ENCODE measurements around the gene NCF2.

The NCF2 gene

DNA sequence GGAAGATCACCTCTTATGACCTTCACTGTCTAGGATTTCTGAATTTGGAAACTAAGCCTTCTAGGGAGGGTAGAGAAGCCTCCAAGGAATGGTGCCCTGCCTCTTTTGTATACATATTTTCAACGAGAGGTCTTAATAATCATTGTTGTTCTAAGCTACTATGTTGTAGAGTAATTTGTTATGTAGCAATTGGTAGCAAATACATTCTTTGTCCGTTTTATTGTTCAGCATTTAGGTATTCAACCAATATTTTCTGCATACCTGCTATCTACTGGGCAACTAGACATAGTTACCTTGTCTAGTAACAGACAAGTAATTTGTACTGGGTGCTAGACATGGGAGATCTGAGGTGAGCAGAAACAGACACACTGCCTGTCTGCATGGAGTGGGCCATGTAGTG, 20.8 kb upstream of the NCF2 start:
- DNase-seq = no peak

DNA sequence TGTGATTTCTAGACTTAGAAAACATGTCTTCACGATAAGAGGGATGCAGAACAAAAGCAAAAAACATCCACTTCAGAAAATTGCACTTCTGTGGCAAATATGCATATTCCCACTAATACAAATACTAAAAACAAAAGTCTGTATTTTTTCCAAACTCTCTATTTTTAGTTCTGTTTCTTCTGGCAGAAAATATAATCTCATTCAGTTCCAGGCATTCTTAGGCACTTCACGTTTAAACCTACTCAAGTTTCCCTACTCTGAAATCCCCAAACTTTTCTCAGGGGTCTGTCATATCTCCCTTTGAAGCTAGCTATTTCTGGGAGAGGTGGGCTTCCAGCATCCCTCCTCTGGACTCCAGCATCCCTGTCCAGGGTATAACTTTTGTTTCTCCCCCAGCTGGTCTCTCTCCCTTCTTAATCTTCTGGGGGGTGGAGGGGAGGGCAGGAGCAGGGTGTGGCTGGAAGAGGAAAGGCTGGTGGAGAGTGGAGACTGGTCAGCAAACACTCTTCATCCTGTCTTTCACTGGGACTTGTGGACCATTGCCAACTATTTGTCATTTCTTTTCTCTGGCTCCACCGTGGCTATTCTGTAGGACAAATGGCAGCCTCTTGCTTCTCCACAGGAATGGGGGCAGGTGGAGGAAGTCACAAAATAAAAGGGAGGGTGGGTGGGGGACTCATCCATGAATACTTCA, 19.6 kb upstream of the NCF2 start:
- no peak for DNase-seq

DNA sequence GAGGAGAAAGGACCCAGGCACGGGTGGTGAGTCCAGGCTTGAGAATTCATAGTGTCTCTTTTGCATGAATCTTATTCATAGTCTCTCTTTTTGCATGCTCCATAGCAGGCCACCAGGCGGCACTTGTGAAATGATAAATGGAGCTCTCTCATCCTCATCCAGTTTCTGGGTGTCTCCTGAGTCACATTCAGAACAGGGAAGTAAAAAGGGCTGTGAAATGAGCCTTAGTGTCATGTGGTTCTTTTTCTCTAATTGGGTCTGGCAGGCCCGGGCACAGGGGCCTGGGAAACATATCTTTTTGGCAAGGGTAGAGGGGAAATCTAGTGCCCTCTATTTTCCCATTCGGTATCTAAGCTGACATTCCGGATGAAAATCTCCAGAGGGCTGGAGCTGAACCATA, 19.1 kb upstream of the NCF2 start:
- DNase-seq = no peak

DNA sequence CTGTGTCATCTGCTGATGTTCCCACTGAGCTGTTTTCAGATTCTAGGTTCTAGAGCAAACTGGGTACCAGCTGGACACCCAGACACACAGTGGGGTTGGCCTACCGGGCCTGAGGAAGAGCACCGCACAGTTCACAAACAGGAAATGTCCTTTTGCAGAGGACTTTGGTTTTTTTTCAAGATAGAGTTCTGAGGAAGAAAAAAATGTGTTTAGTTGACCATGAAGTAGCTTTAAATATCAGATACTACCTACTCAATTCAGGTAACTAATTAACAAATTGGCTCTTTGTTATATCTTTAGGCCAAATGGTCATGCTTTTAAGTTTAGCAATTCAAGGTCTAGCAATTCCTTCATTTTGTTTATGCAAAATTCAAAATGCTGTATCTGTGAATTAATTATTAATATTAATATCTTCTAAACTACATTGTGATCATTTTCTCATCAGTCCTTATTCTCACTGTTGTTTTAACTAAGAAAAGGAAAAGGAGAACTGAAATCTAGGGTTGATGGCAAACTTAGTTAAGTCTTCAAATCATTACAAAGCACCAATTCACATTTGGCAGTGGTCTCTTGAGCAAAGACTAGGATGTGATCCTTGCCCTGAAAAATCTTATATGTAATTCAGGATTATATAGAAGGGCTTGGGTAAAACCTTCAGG, 17.2 kb upstream of the NCF2 start:
- no peak for DNase-seq

DNA sequence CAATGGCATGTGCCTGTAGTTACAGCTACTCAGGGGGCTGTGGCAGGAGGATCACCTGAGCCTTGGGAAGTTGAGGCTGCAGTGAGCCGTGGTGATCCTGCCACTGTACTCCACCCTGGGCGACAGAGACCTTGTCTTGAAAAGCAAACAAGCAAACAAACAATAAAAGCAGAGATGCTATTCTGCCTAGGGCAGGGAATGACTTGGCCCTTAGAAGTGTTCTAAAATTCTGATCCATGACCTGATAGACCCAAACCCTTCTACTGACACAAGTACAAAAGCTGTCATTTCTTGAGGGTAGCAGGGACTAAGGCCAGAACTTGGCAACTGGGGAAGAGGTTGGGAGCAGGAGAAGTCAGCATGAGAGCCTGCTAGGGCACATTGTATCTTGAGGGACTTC, 15.6 kb upstream of the NCF2 start:
- no peak for DNase-seq

DNA sequence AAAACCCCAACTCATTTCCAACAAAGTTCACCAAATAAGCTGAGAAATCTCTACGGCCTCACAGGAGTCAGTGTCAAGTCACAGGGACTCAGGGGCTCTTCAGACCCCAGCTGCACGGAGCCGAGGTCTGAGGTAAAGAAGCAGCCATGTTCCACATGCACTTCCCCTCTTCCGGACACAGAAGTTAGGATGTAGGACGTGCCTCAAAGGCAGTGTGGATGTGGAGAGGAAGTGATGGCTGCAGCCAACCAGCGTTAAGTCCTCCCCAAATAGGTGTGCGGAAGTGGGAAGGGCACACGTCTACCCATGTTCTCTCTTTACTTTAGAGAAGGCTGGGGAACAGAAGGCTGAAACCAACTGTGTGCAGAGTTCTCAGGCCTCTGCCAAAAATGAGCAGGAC, 14.6 kb upstream of the NCF2 start:
- DNase-seq = no peak

DNA sequence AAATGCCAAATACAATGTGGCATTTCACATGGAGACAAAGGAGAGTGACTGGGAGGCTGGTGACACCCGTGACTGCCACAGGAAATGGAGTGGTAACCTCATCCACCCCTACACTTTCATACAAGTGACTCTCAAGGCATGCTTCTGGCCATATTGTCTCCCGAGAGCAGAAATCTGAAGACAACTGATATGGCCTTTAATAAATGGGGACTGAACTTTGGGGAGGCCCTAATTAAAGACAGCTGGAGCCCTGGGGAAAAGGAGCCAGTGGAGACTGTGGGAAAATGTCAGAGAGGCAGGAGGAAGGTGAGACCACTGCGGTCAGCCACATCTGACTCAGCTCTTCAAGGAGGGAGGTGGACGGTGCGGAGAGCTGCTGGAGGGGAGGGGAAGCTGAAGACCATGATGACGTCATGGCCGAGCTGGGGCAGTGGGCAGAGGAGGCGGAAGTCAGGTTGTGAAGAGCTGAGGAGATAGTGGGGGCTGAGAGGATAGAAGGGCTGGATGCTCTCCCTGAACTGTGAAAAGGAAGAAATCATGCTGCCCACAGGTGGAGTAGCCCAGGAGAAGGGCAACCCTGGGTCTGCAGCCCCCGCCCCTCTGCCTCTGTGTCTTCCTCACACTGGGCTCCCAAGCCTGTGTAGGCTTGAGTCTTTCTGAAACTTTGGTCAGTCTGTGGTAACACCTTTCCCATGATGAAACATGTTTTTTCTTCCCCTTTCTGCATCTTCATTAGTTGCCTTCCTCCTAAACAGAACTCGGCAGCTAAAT, 14.0 kb upstream of the NCF2 start:
- DNase-seq = no peak

DNA sequence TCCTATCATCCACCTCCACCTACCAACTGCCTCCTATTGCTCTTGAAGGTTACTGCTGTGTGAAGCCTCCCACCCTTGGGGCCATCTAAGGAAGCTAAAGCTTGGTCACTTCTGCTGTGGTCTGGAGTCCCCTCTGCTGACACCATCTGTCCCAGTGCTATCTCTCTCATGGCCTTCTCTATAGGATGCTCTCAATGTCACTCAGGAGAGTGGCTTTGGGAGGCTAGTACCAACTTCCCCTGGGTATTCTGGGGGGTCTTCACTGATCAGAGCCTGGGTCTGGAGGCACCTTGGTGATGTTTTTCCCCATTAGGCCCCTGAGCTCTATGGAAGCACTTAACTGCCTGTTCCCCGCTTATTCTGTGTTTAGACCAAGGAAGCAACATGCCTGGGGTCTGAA, 12.3 kb upstream of the NCF2 start:
- no peak for DNase-seq

DNA sequence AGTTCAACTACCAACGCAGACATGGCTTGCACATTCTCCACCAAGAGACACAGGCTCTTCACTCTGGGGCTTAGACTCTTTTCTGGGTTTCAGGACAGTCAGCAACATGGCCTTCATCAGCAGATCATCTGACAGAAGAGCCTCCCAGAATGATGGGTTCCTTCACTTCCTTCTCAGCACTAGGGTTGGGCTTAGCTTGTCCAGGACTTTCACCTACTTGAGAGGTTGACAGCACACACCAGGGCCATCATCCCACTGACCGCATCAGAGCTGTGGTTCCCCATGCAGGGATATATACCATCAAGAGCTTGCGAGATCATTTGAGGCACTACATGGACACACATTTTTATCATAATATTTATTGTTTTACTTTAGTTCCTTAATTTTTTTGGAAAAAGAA, 10.4 kb upstream of the NCF2 start:
- DNase-seq = no peak

DNA sequence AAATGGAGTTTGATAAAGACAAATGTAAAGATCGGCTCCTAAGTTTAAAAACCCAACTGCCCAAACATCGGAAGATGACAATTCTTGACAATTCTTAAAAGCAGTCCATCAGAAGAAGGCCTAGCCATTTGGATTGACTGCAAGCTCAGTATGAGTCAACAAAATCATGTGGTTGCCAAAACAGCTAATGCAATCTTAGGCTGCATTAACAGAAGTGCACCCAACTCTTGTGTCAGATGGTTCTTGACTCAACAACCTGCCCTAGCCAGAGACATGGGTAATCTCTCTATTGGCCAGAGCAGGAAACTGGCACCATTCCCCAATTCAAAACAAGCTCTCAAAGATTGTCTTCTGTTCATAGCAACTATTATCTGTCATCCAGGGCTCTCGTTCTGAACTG, 9.9 kb upstream of the NCF2 start:
- DNase-seq = no peak

DNA sequence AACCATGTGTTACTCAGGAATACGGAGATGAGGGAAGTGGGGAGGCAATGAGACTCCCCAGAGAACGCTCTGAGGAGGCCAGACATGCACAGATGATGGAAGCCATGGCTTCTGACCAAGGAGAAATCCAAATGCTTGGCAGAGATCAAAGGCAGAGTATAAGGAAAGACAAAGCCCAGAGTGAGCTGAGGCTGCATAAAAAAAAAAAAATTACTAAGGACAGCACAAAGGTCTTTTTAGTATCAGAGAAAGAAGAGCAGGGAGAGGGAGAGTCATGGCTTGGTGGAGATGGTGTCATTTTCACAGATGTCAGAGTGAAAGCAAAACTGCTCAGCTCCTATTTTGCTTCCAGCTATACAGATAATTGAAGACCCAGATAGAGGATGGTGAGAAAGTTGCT, 8.1 kb upstream of the NCF2 start:
- DNase-seq = no peak

DNA sequence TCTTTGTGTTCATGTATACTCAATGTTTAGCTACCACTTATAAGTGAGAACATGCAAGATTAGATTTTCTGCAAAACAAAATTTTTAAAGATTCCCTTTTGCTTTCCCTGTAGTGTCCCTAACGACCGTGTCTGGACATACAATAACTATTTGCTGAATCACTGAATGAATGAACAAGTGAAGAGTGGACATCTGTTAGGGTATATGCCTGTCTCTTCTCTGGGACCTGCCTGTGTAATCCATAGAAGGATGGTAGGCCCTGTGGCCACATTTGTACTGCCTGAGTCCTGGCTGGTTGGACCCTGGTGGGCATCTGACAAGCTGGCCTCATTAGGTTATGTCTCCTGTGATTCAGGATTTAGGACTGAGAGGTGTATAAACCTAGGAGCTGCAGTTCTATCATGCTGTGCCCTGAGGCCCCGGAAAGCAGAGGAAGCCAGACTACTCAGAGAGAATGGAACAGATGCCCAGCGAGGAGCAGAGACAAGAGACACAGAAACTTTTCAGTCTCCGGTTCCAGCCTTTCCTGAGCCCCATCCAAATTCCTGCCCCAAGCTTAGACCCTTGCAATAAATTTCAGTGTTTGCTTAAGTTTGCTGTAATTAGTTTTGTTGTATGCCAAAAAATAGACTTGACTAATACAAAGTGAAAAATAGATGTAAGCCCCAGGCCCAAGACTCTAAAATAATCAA, 7.5 kb upstream of the NCF2 start:
- DNase-seq = no peak

DNA sequence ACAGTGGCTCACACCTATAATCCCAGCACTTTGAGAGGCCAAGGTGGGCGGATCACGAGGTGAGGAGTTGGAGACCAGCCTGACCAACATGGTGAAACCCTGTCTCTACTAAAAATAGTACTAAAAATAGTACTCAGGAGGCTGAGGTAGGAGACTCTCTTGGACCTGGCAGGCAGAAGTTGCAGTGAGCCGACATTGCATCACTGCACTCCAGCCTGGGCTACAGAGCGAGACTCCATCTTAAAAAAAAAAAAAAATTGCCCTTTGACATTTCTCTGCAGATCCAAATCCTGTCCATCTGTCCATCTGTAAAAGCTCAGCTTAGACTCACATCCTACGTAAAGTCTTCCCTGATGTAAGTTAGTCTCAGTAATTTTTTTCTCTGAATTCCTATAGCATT, 6.2 kb upstream of the NCF2 start:
- no peak for DNase-seq

DNA sequence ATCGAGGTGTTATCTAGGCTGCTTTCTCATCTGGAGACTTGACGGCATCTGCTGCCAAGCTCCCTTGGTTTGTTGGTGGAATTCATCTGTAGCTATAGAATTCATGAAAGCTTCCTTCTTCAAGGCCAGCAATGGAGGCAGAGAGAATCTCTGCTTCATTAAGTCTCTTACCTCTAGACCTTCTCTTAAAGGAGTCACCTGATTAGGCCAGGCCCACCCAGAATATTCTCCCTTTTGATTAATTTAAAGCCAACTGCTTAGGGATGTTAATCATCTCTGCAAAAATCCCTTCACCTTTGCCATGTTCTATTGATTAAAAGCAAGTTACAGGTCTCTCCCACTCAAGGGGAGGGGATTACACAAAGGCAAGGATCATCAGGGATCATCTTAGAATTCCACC, 5.3 kb upstream of the NCF2 start:
- DNase-seq = no peak

DNA sequence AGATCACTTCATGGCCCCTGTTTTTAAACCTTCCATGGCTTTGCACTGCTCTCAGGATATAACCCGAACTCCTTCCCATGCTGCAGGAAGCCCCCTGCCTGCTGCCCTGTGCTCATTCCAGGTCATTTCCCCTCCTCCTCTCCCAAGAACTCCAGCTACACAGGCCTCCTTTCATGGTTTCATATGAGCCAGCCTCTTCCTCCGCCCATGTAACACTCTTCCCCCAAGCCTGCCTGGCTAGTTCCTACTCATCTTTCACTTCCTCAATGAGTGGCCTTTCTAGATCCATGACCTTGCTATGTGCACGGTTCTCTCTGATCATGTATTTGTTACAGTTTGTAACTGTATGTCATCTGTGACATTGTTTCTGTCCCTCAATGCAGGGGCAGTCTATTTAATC, 3.1 kb upstream of the NCF2 start:
- no peak for DNase-seq

DNA sequence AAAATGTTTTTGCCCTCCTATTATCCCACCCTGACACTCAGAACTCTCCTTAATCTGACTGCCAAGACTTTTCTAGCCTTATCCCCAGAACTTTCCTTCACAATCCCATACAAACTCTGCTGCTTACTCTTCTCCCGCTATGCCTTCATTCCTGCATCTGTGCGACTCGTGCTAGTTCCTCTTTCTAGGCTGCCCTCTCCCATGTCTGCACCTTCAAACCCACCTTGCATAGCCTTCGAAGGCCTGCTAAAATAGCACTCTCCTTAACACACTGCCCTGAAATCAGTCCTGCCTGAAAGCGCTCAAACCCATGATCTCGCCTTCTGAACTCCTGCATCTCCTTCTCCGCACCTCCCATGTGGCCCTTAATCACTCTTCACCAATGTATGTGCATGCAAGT, 2.5 kb upstream of the NCF2 start:
- DNase-seq = no peak

DNA sequence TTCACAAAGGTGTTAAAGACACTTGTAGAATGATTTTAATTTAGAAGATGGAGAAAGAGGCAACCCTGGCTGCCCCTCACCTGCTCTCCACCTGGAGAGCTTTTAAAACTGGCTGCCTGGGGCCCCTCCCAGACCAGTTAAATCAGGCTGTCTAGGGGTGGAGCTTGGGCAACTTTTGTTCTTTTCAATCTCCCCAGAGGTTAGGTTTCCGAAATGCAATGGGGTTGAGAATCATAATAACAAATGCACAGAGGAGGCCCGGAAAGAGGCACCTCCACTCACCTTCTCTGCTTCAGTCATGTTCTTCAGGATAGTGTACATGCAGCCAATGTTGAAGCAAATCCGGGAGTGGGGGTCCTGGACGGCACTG, 400 bp downstream of the NCF2 start:
- DNase-seq = no peak

DNA sequence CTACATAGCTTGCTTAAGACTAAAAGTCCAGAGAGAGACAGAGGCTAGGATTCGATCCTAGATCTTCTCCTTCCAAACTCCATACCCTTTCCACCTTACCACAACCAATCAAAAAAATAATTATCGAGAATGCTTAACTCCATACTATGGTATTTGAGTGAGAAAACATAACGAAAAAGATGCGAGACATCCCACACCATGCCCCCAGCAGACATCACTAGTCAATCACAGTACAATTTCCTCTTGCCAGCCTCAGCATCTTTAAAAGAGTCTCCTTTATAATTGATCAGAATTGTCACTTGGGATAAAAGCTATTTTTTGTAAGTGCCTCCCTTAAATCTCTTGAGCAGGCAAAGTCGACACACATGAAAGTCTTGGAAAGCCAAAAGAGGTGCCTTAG, 875 bp downstream of the NCF2 start:
- DNase-seq = no peak

DNA sequence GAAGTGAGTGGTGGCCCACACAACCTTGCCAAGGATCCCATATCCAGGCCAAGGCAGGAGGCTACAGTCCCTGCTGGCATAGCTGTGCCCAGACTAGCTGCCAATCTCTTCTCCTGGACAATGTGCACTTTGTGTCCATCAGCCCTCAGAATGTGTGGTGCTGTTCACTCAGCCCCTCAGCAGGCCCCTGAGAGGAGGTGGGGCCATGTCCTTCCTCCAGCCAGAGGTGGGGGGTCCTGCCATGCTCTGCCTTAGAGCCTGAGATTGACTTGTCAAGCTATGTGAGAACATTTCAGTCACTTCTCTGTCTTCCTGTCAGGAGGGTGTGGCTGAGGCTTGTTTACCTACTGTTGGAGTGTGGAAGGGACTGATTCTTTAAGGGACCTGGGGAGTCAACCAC, 1.4 kb downstream of the NCF2 start:
- DNase-seq = no peak

DNA sequence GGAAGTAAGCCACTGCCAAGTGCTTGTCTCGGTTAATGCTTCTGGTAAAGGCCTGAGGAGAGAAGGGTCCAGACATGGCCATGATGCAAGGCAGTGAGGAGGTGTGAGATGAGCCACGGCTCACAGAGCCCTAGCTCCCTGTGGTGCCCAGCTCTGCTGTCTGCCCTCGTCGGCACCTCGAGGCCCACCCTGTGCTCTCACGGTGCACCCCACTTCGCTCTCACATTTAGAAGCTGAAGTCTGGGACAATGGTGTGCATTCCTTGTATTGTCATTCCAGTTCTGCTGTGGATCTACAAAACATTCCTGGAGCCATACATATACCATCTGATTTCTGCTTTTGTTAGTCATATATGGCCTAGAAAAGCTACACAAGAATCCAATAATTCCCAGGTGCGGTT, 3.3 kb downstream of the NCF2 start:
- DNase-seq = no peak

DNA sequence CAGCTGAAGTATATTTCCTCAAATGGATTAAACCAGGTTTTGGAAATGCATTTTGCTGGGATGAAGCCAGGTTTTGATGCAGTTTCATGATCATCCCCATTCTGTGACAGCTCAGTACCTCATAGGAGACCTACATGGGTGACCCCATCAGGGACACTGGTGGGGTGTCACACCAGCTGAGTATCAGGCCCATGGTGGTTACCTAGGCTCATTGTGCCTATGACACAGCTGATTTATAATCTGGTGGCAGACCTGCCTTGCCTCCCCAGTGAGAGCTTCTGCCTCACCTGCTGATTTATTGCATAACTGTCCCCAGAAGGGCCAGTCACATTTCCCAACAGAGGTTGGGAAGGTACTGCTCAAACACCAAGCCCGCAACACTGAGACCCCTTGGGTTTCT, 3.8 kb downstream of the NCF2 start:
- no peak for DNase-seq

DNA sequence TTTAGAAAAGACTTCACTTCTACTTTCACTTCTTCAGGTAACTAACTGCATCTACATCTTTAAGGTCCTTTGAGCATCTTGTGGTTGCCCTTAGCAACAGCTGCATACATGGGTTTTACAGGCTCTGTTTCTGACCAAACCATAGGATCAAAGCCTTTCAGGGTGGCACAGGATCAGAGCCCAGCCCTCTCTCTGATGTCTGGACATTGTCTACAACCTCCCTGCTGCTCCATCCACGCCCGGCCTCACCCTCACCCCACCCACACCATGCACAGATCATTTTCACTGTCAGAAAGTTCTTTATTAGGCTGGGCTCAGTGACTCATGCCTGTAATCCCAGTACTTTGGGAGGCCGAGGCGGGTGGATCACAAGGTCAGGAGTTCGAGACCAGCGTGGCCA, 5.2 kb downstream of the NCF2 start:
- no peak for DNase-seq

DNA sequence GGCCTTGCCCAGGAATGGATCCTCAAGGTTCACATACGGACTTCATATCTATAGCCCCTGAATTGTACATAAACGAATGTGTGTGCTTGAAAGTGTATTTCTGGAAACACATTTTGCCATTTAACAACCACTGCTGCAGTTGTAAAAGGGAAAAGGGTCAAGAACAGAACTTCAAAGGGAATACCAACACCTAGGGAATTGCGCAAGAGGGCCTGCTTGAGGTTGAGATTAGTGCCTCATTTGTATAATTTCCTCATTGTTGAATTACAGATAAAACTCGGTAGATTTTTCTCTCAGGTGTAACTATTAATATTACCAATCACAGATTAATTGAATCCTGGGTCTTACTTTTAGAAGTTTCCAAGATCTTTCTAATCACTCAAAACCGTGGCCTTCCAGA, 6.1 kb downstream of the NCF2 start:
- no peak for DNase-seq

DNA sequence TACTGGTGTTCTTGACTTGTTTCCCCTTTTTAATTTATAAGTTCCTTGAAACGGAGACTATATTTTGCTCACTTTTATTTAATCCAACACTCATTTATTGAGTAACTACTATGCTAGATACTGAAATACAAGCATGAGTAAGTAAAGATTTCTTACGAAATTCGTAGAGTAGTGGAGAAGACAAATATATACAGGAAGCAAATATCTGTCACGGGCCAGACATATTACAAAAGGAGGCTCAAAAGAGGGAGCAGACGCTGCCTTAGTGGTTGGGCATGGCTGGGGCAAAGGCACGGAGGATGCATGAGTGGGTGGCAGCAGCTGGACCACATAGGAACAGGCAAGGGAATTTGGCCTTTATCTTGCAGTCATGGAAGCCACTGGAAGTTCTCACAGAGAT, 6.8 kb downstream of the NCF2 start:
- no peak for DNase-seq

Data from activated CD4-positive, CD25-positive, alpha-beta regulatory T cell (primary cell).